Measurements from ENCODE around the gene FOXL3.

FOXL3 gene

GRCh38 chr7:329691-330281 is 39.8 kb downstream of the FOXL3 start:
- no peak for TF ChIP-seq CTCF (IDR thresholded peaks at IDR 0.05)

GRCh38 chr7:330511-331230 is 40.7 kb downstream of the FOXL3 start:
- TF ChIP-seq CTCF (IDR thresholded peaks at IDR 0.05), result no peak

- no peak for TF ChIP-seq CTCF (IDR thresholded peaks at IDR 0.05)
Observed at GRCh38 chr7:332020-332517, 42.1 kb downstream of the FOXL3 start.

- peak; percentile 82 for TF ChIP-seq CTCF (IDR thresholded peaks at IDR 0.05)
Observed at GRCh38 chr7:332646-333392, 42.8 kb downstream of the FOXL3 start.

DNA sequence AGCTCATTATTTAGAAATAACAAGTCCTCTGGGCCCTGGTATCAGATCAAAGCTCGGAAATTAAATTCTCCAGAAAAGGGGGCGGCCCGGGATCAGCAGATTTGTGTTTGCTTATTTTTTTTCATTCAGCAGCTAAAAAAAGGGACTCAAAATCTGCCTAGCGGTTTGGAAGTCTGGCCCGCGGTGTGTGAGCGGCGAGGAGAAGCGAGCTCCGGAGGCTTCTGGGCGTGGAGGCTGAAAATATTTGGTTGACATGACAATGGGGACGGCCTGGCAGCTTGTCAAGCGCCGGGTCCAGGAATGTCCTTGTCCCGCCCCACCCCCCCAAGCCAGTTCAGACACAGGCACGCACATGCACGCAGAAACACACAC is 43.4 kb downstream of the FOXL3 start:
- no peak for TF ChIP-seq CTCF (IDR thresholded peaks at IDR 0.05)

- no peak for TF ChIP-seq CTCF (IDR thresholded peaks at IDR 0.05)
Observed at GRCh38 chr7:334618-335357, 44.8 kb downstream of the FOXL3 start.
